ENCODE results near the gene MGMT.

GRCh38 chr10:129808092-129808983, 341.3 kb downstream of the MGMT start:
- TF ChIP-seq ZNF124 (CRISPR knock-in tag; IDR thresholded peaks at IDR 0.05) (no peak), SREBF1 (IDR thresholded peaks at IDR 0.05; ENCODE audit: borderline replicate concordance, low read depth, low read length) (no peak), POLR2A (conservative IDR thresholded peaks at IDR 0.05) (no peak), ARID2 (IDR thresholded peaks at IDR 0.05) (no peak), E2F5 (CRISPR knock-in tag; IDR thresholded peaks at IDR 0.05) (no peak), HMGXB4 (CRISPR knock-in tag; IDR thresholded peaks at IDR 0.05) (no peak), GTF3C2 (IDR thresholded peaks at IDR 0.05; ENCODE audit: borderline replicate concordance, extremely low read depth, insufficient read length) (no peak), NCOR1 (IDR thresholded peaks at IDR 0.05) (no peak), ZNF253 (CRISPR knock-in tag; conservative IDR thresholded peaks at IDR 0.05) (no peak), TBP (optimal IDR thresholded peaks at IDR 0.05; ENCODE audit: low read depth, low read length) (no peak), POLR3G (IDR thresholded peaks at IDR 0.05; ENCODE audit: extremely low read depth, insufficient read length, insufficient replicate concordance) (no peak)

Measured in K562 (cell line).